CD4-positive, alpha-beta T cell treated with Interleukin-4 for 4 hours (primary cell): ENCODE data around the gene PNMA1.

Experiments used
- DNase-seq: peaks from one replicate; pipeline ENCODE4 v3.0.0-alpha.2; 2020

PNMA1 gene

DNA sequence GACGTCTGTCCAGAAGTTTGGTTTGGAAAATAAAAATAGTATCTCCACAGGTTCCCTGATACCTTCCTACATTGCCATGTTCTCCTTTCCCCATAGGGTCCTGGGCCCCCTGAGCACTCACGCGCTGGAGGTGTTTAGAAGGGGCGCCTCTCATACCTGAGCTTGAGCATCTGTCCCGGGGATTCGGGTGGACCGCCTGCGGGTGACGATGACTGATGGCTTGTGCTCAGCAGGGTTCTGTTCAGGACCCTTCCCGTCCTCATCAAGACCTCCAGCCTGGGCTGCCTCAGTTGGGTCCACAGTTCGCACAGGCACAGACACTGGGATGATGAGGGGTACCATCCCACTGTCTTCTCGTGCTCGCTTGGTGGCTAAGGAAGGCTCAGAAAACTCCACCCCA, 22.7 kb upstream of the PNMA1 start:
- DNase-seq: no peak

DNA sequence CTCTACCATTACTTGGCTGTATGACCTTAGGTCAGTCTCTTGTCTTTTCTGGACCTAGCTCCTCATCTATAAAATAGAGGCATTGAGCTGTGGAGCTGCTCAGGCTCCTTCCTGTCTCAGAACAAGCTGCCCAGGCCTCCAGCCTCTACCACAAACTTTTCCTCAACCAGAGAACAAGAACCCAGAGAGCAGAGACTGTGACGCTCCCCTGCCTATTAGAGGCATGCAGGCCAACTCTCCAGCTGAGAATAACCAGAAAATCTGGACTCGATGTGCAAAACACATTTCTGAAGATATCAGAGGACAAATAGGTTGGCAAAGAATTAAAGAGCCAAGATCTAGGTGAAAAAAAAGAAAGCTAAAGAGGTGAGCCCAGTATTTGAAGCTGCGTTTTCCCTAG, 17.8 kb upstream of the PNMA1 start:
- no peak for DNase-seq

DNA sequence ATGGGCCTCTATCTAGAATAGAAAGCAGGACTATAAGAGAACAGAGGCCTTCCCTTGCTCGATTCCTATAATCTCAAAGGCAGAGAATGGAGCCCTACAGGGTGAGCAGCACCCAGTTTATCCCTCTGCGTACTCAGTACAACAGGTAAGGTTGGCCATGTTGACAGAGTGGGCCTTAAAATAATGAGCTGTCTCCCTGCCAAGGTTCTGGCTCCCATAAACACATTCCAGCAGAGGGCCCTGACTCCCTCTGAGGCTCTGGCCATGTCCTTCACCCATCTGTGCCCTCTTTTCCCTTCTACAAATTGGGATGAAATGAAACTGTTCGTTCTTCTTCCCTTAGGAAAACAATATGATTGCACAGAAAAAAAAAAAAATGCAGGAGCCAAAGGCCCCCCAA, 16.9 kb upstream of the PNMA1 start:
- no peak for DNase-seq

DNA sequence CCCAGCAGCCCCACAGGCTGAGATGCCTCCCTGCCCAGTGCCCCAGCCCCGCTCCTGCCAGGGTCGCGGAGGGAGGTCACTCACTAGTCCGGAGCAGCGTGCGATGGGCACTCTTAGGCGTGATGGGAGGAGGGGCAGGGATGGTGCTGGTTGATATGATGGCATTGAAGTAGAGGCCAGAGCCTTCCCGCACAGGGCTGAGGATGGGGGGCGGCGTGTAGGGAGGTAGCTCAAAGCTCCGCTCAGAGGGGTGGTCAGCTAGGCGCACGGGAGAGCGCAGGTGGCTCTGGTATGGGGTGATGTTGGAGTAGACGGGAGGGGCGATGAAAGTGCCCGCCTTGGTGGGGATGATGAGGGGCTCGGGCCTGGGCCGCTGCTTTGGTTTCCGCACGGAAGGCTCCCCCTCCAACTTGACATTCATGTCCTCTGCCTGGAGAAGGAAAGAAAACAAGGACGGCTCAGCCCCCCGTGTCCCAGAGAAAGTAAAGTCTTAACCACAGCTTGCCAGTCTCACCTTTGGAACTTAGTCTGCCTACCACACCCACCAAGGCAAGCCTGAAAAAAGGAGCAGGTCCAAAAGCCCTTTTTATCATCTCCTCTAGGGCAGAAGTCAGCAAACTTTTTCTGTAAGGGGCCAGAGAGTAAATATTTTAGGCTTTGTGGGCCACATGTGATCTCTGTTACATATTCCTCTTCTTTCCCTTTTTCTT, 15.5 kb upstream of the PNMA1 start:
- no peak for DNase-seq

DNA sequence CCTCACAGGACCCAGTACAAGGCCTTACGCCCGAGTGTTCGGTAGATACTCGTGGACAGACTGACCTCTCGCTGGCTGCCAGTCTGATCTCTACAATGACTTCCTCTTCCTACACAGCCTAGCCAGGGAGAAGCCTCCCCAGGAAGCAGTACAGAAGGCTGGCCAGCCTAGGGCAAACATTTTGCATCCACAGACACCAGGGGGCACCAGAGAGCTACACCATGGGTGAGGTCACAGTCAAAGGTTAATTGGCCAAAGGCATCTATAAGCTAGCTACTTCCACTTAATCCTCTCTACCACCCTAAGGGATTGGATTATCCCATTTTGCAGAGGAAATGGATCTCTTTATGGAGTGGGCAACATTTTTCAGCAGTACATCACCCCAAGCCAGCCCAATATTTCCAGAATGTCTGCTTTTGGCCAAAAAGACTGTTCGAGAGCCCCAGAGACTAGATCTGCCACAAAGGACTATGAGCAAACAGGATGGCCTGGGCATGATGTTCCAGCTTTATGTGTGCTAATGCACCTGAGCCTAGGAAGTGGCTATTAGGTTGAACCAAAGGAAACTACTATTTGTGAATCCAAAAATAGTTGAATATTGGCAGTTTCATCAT, 14.6 kb upstream of the PNMA1 start:
- peak; percentile 80 for DNase-seq

DNA sequence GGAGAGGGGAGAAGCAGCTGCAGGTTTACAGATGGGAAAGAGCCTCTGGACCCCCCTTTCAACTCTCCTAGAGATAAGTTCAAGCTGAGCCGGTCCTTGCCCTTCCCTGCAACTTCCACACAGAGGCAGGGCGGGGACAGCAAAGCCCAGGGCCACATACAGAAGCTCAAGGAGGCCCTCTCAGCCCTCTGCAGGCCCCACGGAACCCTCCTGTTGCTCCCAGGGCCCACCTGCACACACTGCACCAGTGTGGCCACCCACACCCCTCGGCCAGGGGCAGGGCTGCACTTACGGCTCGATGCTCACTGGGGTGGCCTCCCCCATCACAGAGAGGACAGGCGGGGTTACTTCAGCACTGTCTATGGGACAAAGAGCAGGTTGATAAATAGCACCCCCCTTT, 13.0 kb upstream of the PNMA1 start:
- no peak for DNase-seq

DNA sequence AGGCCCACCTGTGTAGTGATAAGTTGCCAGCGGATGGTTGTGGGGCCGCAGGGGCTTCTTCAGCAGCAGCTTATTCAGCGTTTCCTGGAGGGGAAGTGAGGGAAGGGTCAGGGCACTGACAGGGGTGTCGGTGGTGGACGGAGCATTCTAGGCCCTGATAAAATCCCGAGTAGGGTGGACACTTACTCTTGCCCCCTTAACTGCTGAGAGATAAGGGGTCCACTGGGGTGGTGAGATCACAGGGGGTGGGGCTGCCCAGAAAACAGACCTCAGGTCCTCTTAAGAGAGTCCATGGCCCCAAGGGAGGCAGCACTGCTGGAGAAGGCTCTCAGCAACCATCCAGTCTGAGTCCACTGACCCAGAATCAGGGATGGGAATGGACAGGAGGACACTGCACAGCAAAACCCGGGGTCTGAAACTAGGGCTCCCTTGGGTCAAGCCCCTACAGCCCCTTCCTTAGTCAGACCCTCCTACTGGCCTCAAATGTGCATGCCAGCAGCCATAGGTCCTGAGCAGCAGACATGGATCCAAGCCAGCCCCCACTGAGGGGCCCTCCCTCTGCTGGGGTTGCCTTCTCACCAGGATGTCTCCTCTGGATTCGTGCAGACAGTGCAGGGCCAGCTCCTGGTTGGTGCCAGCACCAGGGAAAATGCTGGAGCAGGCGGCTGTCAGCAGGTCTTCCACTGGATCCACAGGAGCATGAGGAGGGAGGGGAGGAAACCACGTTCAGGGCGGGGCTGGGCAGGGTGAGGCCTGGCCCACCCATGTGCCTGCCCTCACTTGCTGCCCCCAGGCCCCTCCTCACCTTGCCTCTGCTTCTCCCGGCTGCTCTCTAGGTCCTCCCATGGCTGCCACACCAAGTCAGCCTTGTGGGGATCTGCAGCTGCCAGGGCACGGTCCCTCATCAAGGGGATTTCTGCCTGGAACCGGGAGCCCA, 12.1 kb upstream of the PNMA1 start:
- DNase-seq: no peak

DNA sequence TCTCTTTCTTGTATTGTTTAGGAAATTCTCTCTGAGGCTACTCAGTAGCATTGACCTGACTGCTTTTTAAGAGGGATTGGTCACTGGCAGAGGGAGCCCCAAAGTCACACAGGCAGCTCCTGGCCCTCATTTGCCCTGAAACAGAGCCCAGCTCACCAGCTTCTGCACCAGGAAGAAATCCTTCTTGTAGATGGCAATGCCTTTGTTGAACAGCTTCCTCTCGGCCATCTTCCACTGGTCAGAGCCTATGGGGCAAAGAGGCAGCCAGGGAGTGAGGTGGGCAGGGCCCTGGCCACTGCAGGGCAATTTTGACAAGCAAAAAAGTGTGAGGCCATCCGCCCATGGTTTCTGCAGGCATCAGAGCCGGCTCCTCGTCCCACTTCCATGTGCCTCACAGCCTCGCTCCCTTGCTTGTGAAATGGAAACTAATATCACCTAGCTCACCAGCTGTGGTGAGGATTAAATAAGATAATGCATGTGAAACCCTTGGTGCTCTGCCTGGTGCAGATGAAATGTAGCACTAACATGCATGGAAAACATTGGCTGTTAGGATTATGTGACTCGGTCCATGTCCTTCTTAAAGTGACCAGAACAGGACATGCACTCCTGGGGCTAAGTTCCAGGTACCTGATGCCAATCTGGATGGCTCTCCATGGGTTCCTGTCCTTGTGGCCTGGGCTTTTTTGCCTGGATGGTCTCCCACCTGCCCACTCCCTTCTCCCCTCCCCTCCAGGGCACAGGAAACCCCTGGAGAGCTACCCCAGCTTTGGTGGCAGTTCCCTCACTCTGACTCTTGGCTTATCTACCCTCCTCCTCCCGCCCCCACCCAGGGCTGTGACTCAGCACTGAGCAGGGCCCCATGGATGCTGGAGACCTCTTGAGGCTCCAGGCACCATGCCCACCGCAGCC, 11.2 kb upstream of the PNMA1 start:
- no peak for DNase-seq

DNA sequence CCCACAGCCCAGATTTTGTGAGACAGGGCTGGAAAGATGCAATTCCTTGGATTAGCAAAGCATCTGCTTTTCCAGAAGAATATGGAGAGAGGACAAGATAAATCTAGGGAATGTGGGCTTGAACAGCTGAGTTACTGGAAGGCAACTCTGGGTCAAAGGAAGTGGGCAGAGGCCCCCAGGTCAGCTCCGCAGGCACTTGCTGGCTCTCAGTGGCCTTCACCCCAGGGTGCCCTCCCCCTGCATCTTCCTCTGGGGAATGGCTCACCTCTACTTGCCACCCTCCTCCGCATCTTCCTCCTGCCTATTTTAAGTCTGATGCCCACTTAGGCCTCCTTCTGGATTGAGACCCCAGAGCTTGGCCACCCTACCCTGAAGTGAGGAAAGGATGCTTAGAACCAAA, 10.5 kb upstream of the PNMA1 start:
- no peak for DNase-seq

DNA sequence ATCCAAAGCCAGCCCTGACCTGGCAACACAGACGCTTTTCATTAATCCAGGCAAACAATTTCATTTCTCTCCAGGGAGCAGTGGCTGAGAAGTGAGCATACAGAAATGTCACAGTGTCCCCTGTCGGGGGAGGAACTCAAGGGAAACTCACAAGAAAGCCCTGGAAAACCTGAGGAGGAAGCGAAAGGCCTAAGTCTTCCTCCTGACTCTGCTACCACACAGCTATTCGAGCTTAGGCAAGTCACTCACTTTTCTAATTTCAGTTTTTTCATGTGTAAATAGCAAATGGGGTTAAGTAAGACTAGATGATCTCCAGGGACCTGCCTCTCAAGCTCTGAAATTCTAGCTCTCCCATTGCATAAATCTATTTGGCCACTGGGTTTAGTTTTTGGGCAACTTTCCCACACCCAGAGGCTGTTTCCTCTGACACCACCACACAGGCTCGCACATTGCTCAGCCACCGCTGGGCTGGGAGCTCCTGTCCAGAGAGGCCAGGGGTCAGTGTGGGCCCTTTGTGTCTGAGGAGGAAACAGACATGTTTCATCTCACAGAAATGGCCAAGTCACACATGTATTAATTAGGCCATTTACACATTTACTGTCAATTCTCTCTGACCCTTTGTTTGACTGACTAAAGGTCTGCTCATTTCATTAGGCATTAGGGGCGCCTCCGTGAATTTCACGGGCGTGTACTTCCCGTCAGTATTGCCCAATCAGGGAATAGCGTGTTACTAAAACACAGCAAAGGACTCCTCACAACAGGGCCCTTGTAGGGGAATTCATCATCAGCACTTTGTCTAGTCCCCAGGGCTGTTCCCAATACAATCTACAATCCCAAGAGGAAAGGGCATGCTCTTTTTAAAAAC, 9.8 kb upstream of the PNMA1 start:
- DNase-seq: no peak

DNA sequence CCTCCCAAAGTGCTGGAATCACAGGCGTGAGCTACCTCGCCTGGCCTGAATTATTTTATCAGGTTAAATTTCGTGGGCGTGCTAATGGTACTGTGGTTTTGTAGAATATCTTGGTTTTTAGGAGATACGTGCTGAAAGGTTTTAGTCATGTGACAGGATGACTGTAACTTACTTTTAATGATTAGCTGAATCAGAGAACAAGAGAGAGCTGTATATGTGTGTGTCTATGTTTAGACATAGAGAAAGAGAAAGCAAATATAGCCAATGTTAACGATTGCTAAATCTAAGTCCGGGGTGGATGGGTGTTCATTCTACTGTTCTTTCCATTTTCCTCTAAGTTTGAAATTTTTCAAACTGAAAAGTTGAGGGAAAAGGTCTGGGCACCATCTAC, 9.2 kb upstream of the PNMA1 start:
- peak; percentile 32 for DNase-seq

DNA sequence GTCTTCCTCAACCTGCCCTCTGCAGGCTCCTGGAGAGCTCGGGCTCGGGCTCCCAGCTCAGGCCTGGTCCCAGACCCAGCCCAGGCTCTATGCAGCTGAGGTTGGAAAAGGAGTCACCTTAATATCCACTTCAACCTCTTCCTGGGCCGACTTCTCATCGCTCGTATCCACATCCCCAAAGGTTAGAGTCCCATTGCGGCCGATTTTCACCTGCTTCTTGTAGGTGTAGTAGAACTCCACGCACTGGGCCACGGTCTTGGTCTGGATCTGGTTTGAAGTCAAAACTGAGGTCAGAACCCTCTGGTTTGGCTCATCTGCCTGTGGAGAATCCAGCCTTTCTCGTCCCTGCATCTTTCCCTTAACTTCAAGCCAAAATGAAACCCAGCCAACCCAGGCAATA, 8.4 kb upstream of the PNMA1 start:
- DNase-seq: no peak

DNA sequence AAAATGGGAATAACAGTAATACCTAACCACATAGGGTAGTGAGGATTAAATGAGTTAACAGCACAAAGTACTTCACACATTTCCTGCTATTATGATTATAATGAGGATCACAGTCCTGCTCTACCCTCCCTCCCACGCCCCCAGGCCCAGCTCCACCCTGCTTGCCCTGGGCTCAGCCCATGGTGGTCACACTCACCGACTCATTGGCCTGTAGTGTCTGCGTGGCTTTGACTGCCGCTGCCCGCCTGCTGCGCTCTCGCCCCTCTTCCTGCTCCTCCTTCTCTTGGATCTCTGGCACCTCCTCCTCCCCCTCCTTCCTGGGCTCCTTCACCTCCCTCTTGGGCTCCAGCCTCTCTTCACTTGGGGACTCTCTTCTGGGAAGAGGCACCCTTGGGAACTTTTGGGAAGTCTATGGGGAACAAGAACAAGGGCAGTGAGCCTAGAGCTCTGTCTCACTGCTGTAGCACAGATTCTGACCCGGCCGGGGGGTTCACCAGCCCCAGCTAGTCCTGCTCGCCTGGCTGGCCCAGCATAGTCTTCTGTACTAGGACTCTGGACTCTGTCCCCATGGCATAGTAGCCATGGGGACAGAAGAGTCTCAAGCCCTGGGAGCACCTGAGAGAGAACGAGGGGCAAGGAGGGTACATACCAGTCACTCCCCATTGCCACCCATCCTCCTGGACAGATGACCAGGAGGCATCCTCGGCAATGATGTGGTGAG, 7.1 kb upstream of the PNMA1 start:
- no peak for DNase-seq

DNA sequence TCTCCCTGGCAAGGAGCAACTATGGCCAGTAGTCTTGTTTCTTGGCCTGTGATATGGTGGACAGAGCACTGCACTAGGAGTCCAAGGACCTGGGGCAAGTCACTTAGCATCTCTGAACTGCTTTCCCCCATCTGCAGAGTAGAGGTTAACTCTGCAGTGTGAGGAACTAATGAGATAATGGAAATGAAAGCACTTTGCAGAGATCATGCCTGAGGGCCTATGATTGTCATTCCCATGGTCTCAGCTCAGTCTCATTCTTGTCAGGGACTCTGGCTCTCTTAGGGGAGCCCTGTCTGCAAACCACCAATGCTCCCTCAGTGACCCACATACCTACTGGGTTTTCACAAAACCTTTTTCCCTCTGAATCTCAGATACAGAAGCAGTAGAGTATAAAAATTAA, 6.5 kb upstream of the PNMA1 start:
- no peak for DNase-seq

DNA sequence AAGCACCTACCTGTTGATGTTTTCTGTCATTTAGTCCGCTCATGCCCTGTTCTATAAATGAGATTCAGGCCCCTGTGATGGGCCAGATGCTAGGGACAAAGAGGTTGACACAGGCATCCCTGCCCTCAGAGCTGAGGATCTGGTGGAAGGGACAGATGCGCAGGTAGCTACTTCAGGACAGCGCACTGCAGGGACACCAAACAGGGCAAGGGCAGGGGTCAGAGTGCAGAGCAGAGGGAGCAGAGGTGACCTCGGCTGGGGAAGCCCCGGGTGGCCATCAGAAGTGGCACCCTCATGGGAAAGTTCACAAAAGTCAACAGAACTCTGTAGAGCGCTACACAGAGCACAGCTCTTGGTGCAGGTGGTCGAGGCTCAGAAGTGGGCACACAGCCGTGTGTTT, 5.6 kb upstream of the PNMA1 start:
- DNase-seq: no peak

DNA sequence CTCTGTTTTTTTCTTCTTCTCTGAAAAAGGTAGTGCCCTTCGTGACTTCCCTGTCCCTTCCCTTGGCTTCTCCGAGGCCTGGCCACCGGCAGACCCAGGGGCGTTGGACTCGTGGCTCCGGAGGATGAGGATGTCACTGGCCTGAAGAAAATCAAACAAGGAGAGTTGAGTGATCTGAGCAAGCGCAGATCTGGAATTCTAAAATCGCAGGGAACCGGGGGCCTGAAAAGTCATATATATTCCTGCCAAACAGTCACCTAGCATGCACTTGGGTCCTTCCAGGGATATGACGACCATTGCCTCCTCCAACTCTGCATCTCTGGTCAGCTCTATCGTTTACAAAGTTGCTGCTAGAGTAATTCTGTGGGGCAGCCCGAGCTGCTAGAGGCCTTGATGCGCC, 5.2 kb upstream of the PNMA1 start:
- DNase-seq: no peak

DNA sequence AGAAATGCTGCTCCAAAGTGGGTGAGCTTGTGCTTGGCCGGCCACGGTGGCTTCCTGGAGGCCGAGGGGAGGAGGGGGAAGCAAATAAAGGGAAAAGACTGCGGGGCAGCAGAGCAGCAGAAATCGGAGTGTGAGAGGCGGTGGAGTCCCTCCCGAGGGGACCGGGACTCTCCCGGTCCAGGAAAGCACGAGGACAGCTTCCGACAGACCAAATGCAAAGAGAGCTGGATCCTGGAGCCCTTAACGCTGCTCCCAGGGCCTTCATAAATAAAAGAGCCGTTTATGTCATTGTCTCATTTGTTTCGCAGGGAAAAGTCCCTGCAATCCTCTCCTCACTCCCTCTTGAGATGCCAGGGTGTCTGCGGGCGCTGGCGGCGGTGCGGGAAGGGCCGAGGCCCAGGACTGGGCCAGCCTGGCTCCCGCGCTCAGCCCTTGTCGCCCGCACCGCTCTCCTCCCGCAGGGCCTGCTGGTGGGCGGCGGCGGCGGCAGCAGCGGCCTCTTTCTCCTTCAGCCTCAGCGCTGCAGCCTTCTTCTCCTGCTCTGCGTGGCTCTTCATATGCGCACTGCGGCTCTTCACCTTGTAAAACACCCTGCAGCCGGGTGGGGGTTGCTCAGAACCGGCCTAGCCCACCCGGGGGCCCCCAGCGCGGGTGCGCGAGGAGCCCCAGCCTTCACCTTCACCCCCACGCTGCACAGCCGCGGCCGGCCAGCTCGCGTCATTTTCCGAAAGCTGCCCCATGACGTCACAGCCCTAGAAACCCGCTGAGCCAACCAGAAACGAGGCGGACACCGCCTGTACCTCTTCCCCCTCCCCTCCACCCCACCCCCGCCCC, 4.5 kb upstream of the PNMA1 start:
- no peak for DNase-seq

DNA sequence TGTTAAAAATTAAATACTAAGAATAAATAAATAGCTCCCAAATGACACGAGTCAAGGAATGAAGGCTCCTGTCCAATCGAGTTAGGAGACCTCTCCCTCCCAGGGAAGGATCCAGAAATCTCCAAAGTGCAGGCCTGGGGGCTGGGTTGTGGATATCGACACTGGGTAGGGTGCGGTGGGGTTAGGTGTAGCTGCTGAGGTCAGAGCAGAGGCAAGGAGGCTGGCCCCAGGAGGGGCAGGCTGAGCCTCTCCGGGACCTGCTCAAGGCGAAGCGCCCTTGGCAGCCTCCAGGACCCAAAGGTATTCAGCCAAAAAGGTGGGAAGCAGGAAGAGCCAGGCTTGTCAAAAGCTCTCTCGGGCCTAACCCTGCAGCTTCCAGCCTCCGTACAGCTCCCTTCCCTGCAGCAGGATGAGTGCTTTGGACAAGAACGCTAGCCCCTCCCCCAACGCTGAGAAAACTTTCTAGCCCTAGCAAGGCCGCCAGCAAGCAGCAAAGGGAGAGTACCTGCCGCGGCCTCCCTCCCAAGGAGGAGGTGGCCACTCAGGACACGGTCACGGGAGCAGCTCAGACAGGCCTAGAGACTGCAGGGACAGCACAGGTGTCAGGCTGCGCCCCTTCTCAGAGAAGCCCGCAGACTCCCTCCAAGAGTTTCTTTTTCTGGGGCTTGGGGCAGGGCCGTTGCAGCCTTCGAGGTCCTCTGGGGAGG, 3.7 kb upstream of the PNMA1 start:
- DNase-seq: no peak

DNA sequence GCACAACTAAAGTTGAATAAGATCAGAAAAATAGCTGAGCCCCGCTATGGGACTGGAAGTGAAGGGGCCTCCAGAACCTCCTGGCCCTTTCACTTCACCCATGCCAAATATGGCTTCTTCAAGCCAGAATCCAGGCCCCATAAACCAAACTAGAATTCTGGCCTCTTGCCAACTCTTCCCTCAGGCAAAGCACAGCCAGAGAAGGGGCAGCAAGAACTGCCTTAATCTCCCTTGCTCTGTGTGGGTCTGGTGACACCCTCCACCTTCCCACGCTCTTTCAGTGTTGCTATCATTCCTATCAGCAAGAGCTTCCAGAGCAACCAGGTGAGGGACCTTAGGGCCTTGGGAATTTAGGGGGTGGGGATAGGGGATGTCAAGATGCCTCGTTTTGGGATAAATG, 3.1 kb upstream of the PNMA1 start:
- no peak for DNase-seq

DNA sequence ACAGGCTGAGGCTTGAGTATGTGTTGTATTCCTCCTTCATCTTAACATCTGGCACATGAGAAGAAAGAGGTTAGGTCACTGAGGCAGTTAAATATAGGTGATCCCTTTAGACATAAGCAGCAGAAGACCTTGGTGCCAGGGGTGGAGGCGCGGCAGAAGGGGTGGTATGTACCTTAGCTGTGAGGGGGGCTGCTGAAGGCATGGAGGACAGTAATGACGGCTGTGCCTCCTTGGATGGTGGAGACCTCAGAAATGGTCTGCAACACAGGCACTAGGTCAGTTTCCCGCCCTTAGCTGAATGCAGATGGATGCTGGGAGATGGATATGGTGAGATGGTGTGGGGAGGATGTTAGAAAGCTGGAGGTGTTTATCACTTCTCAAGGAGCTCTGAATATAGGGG, 1.5 kb upstream of the PNMA1 start:
- no peak for DNase-seq
